Neutrophil (primary cell): ENCODE measurements around the gene ZNF302.
"Not testable (repeated sequence)": the region's sequence is repeated elsewhere in the genome, so short reads cannot be mapped to it uniquely, and the experiment has no call there.

Source experiments
- H3K27ac ChIP-seq: fragments of 200-600 bp; sonication (generic); 2 replicates; pipeline ENCODE4 v1.5.1; 2016; ENCODE audit warnings: mild to moderate bottlenecking, moderate library complexity
- H3K27me3 ChIP-seq: fragments of 200-600 bp; sonication (generic); 2 replicates; pipeline ENCODE4 v1.6.0; 2016; ENCODE audit warnings: mild to moderate bottlenecking
- H3K36me3 ChIP-seq: fragments of 200-600 bp; sonication (generic); 2 replicates; pipeline ENCODE4 v1.5.1; 2017
- H3K4me1 ChIP-seq, 2 experiments: fragments of 200-600 bp in 1 of 2; sonication (generic) in 1 of 2; 1 replicate in 1 of 2; 2 replicates in 1 of 2; pipeline versions ENCODE4 v1.5.1 to v1.6.1; 2013 to 2016; ENCODE audit warnings: low read depth in 1 of 2, low read length in 1 of 2, mild to moderate bottlenecking in 1 of 2, moderate library complexity in 1 of 2; ENCODE audit not compliant: control insufficient read depth in 1 of 2, insufficient read depth in 1 of 2
- H3K4me3 ChIP-seq, 2 experiments: fragments of 200-600 bp in 1 of 2; sonication (generic) in 1 of 2; 1 replicate in 1 of 2; 2 replicates in 1 of 2; pipeline ENCODE4 v1.5.1; 2013 to 2016; ENCODE audit warnings: low read depth in 1 of 2, low read length in 1 of 2, mild to moderate bottlenecking in 1 of 2, moderate library complexity in 1 of 2
- H3K9me3 ChIP-seq: fragments of 200-600 bp; sonication (generic); 2 replicates; pipeline ENCODE4 v1.5.1; 2016
- TF ChIP-seq, protein P1 (sequence below): fragments of 200-600 bp; sonication (generic); IDR thresholded peaks from 2 replicates; pipeline ENCODE4 v1.5.1; 2016; ENCODE audit warnings: antibody characterized with exemption

ZNF302 gene

GRCh38 chr19:34662919-34663318 lies 14.6 kb upstream of the ZNF302 start:
- Histone ChIP-seq H3K9me3 (no peaks in the 10 kb centered on the region), H3K4me1 (no peaks in the 10 kb centered on the region), H3K4me3 (no peak overlapping the region), H3K27me3 (no peaks in the 10 kb centered on the region), H3K27ac (no peak overlapping the region), H3K36me3 (no peaks in the 10 kb centered on the region)
- TF ChIP-seq, protein P1, sequence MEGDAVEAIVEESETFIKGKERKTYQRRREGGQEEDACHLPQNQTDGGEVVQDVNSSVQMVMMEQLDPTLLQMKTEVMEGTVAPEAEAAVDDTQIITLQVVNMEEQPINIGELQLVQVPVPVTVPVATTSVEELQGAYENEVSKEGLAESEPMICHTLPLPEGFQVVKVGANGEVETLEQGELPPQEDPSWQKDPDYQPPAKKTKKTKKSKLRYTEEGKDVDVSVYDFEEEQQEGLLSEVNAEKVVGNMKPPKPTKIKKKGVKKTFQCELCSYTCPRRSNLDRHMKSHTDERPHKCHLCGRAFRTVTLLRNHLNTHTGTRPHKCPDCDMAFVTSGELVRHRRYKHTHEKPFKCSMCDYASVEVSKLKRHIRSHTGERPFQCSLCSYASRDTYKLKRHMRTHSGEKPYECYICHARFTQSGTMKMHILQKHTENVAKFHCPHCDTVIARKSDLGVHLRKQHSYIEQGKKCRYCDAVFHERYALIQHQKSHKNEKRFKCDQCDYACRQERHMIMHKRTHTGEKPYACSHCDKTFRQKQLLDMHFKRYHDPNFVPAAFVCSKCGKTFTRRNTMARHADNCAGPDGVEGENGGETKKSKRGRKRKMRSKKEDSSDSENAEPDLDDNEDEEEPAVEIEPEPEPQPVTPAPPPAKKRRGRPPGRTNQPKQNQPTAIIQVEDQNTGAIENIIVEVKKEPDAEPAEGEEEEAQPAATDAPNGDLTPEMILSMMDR, result no peak

GRCh38 chr19:34664168-34664567 lies 13.3 kb upstream of the ZNF302 start:
- Histone ChIP-seq H3K36me3 (no peaks in the 10 kb centered on the region), H3K4me1 (no peaks in the 10 kb centered on the region), H3K9me3 (no peaks in the 10 kb centered on the region), H3K4me3 (no peak overlapping the region), H3K27ac (no peak overlapping the region), H3K27me3 (no peaks in the 10 kb centered on the region)
- TF ChIP-seq, protein P1, result no peak

DNA sequence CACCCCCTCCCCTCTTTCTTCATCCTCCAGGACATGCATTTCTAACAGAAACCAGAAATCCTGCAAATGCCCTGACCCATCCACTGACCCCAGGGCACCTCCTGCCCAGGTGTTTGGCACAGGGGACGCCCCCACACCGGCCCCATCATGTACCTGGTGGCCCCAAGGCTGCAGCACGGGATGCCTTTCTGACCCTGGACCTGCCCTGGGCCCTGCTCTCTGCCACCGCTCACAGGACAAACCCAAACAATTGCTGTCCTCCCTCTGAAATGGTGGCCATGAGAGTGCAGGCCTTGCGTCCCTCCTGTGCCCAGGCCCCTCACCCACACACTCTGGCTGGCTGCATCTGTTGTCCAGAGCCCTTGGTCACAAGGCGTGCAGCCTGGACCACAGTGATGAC lies 12.6 kb upstream of the ZNF302 start:
- H3K9me3 ChIP-seq, result no peaks in the 10 kb centered on the region
- TF ChIP-seq, protein P1, result no peak
- H3K4me3 ChIP-seq, result no peak overlapping the region
- H3K4me1 ChIP-seq, result no peaks in the 10 kb centered on the region
- H3K27me3 ChIP-seq, result no peaks in the 10 kb centered on the region
- no peaks in the 10 kb centered on the region for H3K36me3 ChIP-seq
- no peak overlapping the region for H3K27ac ChIP-seq

GRCh38 chr19:34665275-34665674 lies 12.2 kb upstream of the ZNF302 start:
- not testable (repeated sequence) for H3K27me3 ChIP-seq, H3K4me3 ChIP-seq, H3K27ac ChIP-seq, H3K9me3 ChIP-seq, H3K36me3 ChIP-seq, H3K4me1 ChIP-seq

GRCh38 chr19:34666200-34666957 lies 11.1 kb upstream of the ZNF302 start:
- H3K9me3 ChIP-seq, result no peaks in the 10 kb centered on the region
- peaks cover under 1% of the 10 kb centered on the region for H3K27me3 ChIP-seq
- no peak overlapping the region for H3K4me3 ChIP-seq
- H3K36me3 ChIP-seq, result no peaks in the 10 kb centered on the region
- no peak overlapping the region for H3K27ac ChIP-seq
- TF ChIP-seq, protein P1, result no peak
- H3K4me1 ChIP-seq, result no peaks in the 10 kb centered on the region

DNA sequence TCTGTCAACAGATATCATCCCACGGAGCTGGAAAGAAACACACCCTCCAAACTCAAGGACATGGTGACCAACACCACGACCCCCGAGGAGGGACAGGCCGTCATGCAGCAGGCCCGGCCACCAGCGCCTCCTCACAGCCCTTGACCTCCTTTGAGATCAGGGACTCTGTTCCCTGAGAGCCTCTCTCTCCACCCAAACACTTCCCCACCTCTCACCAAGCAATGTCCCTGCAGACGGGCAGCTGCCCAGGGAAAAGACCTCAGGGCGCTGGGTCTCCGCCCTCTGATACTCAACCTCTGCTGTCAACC lies 10.6 kb upstream of the ZNF302 start:
- Histone ChIP-seq H3K27ac (no peak overlapping the region), H3K9me3 (no peaks in the 10 kb centered on the region), H3K4me1 (no peaks in the 10 kb centered on the region), H3K4me3 (no peak overlapping the region), H3K27me3 (peaks cover 6% of the 10 kb centered on the region), H3K36me3 (no peaks in the 10 kb centered on the region)
- TF ChIP-seq, protein P1, result no peak
